ENCODE measurements around the gene SLC25A5.

Gene SLC25A5

DNA sequence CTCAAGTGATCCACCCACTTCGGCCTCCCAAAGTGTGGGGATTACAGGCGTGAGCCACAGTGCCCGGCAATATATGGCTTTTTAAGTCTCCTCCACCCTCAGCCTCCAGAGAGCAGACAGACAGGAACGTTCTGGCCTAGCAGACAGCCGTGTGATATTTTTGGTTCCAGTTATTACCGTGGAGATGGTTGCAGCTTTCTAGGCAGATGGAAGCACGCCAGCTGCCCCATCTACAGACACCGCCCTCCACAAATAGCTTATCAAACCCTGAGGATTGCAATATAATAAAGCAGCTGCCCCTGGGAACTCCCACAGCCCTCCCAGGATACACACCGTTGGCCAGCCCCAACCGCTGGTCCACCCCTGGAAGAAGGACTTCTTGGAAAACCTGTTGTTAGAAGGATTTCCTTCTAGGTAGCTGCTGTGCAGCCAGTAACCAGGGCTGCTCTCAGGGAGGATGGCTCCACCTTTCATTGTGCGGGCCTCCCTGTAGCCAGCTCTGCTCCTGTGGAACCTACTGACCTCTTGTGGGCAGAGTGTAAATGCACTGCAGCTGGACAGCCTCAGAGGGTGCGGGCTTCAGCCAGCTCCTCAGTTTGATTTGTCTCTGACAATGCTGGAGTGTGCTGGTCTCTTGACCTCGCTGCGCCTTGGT is 44.0 kb downstream of the SLC25A5 start:
- DNase-seq = peak; percentile 55

DNA sequence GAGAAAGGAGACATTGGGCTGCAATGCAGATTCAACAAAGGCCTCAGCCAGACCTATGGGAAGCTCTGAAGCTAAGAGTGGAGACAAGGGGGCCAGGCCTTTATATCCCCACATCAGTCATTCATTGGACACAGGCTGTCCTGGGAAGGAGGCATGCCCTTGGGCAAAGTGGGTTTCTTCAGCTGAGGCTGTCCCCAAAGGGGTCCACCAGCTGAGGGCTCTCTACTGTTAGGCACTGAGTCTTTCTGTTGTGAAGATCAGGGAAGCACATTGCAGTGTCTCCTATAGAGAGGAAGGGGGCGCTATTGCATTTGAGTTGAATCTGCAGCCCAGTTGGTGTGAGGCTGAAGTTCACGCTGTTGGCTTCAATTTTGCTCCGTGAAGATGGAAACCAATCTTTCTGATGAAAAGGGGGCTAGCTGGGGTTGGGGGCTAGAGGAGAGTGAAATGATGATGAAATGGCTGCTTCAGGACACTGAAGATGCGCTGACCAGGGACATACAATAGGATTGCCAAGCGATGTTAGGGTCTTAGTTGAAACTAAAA is 48.0 kb downstream of the SLC25A5 start:
- peak; percentile 46 for DNase-seq

GRCh38 chrX:119518371-119518770 is 50.1 kb downstream of the SLC25A5 start:
- no peak for DNase-seq
